ENCODE measurements around the gene LRRC3.
"Not testable (repeated sequence)": the region's sequence is repeated elsewhere in the genome, so short reads cannot be mapped to it uniquely, and the experiment has no call there.

The LRRC3 gene

DNA sequence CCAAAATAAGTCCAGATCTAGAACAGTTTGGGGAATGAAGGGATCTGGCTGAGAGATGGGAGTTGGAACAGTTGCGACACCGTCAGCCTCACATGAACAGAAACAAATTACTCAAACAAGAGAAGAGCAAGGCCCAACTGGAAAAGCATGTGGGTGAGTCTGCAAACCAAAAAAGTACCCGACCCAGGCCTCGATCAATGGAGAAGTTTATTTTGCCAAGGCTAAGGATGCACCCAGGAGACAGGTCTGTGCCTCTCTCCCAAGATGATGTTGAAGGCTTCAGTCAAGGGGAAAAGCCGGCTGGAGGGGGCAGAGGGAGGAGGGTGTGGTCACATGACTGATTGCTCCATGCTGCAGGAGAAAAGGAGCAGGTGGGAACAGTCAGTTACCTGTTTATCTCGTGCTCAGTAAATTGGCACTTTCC lies 42.4 kb downstream of the LRRC3 start:
- DNase-seq (ENCODE audit: low read depth): no peak

DNA sequence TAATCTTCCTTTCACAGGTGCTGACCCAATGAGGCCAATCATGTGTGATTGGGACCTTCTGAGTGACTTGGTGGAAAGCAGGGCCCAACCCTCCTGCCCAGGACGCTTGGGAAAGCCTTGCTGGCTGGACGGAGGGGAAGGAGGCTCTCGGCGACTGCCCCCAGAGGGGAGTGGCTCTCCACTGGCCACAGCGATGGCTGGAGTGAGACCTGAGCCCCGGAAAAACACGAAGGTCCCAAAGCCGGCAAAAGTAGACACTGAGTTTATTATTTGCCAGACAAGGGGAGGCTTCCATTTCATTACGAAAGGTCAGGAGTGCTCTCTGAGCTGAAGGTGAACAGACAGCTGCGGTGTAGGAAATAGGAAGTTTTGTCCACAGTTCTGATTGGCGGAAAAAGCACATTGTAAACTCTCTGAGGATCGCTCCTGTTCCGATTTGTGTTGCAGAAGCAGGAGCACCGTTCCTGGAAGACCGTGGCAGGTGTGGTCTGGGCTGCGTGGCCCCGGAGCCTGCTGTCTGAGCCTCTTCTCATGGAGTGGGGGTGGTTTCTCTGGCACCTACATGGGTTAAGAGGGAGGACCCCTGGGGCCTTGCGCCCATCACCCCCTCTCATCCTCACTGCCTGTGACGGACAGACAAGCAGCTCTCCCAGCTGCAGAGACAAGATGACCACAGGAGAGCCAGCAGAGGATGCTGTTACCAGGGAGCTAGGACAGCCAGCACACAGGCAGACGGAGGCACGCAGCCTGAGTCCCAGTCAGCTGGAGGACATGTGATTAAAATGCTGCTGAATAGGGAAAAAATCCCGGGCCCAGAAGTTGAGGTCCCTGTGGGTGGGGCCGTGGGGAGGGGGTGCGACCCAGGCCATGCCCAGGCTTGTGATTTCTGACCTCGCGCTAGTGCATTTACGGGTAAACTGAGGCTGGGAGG lies 43.2 kb downstream of the LRRC3 start:
- DNase-seq (ENCODE audit: low read depth): no peak

DNA sequence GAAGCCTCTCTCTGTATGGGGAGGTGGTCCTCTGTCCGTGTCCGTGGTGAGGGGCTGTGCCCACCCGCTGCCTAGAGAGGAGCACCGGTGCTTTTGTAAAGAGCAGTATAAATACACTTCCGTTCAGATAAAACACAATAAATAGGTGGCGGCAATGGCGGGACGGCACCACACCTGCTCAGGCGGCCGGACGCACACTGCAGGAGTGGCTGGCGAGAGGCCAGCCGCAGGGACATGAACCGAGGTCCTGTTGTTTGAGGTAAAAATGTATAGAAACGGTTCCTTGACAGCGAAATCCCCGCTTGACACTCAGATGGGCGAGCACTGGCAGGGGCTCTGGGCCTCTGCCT lies 43.9 kb downstream of the LRRC3 start:
- no peak for DNase-seq (ENCODE audit: low read depth)

DNA sequence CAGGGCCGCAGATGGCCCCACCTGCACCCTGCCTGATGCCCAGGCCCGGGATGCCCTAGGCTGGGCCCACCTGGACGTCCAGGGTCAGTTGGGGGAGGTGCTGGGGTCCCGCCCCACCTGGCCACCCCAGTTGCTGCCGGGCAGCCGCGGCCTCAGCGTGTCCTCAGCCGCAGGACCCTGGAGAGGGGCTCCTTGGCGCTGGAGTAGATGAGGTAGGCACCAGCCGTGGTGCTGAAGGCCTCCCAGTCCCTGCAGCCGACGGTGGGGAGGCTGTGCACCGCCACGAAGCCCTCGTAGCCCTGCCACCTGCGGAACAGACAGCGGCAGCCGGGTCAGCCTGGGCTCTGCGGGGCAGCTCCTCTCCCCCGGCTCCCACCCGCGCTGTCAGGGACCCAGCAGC lies 44.3 kb downstream of the LRRC3 start:
- DNase-seq (ENCODE audit: low read depth): no peak

DNA sequence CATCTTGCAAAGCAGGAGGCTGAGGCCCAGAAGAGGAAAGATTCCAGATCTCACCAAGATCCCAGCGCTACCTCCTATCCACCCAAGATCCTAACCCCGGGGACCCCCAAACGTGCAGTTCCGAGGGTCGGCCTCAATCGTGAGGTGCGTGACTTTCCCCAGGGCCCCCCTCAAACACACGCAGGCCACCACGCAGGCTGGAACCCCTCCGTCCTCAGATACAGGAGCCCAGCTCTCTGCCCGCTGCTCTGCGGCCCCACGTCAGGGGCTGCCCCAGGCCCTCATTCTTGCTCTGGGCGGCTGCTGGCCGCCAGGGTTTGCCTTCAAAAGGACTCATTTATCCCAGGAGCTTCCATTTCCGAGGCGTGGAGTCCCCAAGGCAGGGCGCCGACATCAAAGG lies 44.8 kb downstream of the LRRC3 start:
- DNase-seq (ENCODE audit: low read depth): no peak

DNA sequence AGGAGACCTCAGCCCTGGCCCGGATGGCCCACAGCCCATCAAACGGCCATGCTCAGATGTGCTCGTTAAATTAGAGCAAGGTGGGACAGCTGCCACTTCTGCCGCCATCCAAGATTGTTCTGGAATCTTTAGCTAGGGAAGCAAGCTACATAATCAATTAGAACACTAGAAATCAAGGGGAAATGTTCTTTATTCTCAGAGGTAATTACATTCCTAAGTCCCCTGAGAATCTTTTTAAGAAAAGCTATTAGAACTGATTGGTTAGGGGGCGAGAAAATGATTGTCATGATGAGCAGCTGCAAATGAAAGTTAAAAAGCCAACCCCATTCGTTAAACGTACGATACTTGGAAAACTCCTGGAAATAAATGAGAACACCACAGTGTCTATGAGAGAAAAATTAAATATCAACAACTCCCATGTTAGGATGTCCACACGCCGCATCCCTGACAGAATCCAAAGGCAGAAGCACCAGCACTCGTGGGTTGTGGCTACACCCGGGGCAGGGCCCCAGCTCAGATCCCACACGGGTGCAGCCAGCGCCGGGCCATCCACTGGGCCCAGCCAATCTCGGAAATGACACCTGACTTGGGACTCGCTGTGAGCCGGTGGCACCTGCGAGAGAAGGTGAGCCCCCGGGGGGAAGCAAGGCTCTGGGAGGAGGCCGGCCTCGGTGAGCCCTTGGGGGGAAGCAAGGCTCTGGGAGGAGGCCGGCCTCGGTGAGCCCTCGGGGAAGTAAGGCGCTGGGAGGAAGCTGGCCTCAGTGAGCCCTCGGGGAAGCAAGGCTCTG lies 47.1 kb downstream of the LRRC3 start:
- no peak for DNase-seq (ENCODE audit: low read depth)

DNA sequence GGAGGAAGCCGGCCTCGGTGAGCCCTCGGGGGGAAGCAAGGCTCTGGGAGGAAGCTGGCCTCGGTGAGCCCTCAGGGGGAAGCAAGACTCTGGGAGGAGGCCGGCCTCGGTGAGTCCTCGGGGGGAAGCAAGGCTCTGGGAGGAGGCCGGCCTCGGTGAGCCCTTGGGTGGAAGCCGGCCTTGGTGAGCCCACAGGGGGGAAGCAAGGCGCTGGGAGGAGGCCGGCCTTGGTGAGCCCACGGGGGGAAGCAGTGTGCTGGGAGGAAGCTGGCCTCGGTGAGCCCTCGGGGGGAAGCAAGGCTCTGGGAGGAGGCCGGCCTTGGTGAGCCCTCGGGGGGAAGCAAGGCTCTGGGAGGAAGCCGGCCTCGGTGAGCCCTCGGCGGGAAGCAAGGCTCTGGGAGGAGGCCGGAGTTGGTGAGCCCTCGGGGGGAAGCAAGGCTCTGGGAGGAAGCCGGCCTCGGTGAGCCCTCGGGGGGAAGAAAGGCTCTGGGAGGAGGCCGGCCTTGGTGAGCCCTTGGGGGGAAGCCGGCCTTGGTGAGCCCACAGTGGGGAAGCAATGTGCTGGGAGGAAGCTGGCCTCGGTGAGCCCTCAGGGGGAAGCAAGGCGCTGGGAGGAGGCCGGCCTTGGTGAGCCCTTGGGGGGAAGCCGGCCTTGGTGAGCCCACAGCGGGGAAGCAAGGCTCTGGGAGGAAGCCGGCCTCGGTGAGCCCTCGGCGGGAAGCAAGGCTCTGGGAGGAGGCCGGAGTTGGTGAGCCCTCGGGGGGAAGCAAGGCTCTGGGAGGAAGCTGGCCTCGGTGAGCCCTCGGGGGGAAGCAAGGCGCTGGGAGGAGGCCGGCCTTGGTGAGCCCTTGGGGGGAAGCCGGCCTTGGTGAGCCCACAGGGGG lies 47.9 kb downstream of the LRRC3 start:
- DNase-seq (ENCODE audit: low read depth): not testable (repeated sequence)

DNA sequence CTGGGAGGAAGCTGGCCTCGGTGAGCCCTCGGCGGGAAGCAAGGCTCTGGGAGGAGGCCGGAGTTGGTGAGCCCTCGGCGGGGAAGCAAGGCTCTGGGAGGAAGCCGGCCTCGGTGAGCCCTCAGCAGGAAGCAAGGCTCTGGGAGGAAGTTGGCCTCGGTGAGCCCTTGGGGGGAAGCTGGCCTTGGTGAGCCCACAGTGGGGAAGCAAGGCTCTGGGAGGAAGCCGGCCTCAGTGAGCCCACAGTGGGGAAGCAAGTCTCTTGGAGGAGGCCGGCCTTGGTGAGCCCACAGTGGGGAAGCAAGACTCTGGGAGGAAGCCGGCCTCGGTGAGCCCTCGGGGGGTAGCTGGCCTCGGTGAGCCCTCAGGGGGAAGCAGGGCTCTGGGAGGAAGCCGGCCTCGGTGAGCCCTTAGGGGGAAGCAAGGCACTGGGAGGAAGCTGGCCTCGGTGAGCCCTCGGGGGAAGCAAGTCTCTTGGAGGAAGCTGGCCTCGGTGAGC lies 48.6 kb downstream of the LRRC3 start:
- DNase-seq (ENCODE audit: low read depth): no peak

DNA sequence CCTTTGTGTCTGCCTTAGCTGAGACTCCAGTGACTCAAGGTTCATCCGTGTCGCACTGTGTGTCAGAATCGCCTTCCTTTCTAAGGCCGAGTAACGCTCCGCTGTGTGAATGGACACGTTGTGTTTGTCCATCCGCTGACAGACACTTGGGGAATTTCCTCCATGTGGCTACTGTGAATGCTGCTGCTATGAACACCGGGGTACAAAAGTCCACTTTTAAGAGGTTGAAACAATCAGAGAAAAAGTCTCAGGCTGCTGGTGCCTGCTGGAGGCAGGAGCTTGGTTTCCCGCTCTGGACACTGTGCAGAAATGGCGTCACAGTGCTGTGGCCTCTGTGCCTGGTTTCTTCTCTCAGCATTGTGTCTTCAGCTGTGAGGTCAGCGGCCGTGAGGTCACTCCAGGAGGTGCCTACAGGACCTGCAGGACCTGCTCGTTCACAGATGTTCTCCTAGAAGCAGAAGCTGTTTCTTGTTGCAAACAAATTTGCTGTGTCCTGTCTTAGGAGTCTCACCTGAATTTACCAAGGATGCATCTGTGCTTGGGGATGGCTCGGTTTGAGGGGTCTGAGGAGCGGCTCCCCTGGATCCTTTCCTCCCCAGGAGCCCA lies 50.5 kb downstream of the LRRC3 start:
- DNase-seq (ENCODE audit: low read depth): no peak

DNA sequence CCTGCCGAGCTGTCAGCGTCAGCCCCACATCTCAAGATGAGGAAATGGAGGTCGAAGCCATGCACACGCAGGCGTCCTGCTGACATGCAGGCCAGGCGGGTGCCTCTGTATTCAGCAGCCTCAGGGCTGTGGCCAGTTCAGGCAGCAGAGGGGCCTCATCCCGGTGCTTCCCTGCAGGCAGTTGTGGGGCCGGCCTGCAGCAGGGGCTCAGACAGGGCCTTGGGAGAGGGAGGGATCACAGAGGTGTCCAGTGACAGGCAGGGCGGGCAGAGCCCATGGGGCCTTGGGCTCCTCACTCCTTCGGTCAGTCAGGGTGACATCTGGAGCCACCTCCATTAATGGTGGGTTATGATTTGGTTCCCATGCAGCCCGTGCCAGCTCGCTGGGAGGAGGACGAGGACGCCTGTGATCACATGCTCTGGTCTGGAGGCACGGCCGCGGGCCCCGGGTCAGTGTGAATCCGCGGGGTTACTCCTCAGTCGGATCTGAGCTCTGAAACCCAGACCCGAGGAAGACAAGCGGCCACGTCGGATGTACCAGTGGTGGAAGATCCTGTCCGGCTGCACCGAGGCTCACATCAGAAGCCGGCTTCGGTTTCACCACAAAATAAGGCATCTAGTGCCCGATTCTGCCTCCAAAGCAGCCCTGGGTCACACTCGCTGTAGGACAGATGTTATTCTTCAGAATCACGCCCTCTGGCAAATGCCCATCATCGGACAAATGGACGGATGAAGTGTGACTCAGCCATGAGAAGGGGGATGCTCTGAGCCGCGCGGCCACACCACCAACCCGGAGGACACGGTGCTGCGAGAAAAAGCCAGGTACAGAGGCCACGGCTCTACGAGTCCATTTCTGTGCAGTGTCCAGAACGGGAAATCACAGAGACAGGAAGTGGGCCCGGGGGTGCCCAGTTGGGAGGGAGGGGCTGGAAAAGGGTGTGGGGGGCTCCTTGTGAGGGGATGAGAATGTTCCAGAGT lies 51.3 kb downstream of the LRRC3 start:
- no peak for DNase-seq (ENCODE audit: low read depth)

DNA sequence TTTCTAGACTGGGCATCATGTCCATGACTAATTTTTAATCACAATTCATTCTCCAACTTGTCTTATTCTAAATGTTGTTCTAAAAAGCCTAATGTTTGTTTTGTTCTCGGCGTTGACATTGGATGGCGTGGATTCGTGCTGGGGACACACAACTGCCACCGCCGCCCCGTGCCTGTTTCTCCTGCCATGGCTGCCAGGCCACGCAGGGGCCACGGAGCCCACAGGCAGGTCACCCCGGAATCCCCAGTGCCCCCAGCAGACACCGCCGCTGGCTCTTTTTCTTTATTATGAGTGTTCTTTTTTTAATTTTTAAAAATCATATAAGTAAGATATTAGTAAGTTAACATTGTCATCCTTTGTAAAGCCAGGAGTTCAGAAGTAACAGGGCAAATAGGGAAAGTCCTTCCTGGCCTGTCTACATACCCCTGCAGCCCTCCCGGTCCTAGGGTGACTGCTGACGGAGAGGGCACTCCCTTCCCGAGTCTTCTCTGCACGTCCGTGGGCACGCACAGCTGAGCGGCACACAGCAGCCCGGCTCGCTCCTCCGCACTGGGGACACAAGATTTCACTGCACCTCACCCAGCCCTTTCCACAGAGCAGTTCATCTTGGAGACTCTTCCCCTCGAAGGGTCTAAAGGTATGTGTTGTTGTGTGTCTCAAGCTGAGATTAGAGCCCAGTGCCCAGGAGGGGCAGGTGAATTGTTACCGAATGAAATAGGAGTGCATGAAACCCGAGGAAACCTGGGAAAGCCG lies 52.5 kb downstream of the LRRC3 start:
- no peak for DNase-seq (ENCODE audit: low read depth)

DNA sequence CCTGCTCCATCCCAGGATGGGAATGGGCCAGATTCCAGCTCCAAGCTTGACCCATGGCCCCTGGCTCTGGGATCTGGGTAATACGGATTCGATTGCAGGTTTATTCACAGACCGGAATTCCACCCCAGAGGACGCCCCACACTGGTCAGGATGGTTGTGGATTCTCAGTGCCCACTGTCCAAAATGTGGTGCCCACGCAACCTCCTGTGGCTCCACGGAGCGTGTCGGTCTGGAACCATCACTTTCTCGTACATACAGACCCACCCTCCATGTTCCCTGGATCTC lies 53.1 kb downstream of the LRRC3 start:
- no peak for DNase-seq (ENCODE audit: low read depth)

DNA sequence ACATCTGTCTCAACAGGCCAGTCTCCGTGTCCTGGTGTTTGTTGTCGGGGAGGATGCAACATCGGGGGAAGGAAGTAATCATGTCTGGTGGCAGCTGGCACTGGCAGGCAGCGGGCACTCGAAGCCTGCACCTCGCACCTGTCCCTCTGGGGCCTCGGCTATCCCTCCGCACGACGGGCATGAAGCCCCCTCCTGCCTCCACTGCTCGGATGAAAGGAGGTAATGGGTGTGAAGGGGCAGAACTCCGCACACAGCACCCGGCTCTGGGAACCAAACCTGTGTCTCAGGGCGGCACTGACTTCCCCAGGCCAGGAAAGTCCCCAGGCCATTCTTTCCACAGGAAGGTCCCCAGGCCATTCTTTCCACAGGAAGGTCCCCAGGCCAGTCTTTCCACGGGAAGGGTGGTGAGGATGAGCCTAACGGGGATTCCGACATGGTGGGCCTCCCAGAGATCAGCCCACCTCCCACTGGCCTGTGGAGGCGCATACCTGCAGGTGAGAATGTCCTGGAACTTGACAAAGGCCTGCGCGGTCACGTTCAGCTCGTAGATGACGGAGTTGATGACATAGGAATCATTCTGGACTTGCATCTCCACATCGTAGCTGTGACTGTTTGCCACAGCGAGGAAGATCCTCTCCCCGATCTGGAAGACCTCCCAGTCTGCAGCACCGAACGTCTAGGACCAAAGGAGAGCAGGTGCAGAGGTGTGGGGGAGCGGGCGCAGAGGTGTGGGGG lies 53.6 kb downstream of the LRRC3 start:
- DNase-seq (ENCODE audit: low read depth): no peak

DNA sequence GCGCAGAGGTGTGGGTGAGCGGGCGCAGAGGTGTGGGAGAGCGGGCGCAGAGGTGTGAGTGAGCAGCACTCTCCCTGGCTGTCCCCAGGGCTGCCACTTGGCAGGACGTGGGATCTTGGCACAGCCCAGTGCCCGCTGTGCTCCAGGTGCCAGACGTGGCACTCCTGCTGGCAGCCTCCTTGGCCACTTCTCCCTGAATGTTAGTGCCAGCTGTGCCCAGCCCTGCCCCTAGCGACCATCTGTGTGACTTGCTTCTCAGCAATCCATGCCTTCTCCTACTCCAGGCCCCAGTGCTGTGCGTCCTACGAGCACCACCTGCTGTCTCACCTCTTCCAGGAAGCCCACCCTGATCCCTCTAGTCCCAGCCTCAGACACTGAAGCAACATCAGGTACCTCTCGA lies 54.2 kb downstream of the LRRC3 start:
- DNase-seq (ENCODE audit: low read depth): no peak

DNA sequence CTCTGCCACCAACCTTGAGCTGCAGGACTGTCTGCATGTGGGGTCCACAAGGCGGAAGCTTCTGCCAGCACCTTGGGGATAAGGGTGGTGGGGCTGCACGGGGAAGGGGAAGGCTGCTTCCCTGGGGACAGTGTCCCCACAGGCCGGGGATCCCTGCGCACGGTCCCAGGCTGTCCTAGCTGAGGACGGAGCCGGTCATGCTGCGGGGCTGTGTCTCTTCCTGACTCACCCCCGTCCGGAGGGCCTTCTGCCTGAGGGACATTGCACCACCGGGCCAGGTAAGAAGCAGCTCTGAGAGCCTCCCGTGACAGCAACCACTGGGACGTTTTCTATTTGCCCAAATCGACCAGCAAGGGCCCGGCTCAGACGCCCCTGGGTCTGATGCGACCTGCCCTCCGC lies 54.8 kb downstream of the LRRC3 start:
- DNase-seq (ENCODE audit: low read depth): no peak

DNA sequence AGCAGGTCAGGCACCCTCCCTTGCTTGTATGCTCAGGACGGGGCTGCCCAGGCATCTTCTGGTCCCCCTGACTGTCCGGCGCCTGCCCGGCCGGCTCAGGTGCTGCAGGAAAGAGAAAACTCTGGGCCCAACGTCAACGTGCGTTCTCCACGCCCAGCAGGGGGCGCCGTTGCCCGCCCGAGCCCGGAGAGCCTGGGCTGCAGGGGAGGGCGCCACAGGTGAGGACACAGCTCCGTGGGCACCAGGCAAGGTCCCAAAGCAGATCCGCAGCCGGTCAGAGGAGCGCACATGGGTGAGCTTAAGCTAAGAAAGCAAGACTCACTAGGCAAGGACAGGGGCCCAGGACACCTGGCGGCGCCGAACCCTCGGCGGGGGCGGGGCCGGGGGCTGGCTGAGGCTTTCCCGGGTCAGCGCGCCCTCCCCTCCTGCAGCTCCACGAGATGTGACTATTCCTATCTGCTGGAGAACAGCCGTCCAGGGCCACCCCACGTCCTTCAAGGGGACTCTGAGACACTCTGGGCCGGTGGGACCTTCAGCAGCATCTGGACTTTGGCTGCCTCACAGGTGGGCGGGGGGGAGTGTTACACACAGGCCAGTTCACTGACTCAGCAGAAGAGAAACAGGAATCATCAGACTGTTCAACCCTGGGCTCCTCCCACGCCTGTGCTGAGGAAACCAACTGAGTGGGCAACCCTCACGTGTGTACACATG lies 55.4 kb downstream of the LRRC3 start:
- no peak for DNase-seq (ENCODE audit: low read depth)

DNA sequence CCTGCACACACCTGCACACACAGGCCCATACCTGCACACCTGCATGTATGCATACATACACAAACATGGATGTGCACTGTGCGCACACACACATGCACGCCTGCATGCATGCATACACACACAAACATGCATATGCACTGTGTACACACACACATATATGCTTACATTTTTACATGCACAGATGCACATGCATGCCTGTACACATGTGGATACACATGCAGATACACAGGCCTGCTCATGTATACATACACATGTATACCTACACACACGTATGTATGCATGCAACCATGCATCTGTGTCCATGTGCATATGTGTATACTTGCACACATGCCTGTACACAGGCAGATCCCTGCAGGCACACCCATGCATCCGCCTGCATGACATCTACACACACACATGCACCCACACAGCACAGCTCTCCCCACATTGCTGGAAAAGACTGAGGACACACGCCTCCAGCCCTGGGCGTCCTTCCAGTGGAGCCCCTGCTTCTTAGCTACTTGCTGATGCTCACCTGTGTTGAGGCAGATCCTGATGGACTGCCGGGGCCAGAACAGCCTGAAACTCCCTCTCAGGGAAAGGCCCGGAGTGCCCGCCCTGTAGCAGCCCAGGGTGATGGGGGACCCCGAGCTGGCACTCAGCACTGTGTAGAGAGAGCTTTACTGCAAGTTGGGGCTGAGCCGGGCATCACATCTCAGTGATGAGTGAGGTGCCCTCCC lies 56.1 kb downstream of the LRRC3 start:
- DNase-seq (ENCODE audit: low read depth): no peak

Measured in GM04504 (cell line).